A673 (cell line): ENCODE results near the gene TCHP. TPM values are rescaled to one million over a fixed set of nuclear protein-coding genes. Genes with fewer than 3 reads are reported as not detected.

Experiments
- BruUV-seq: library from RNA; stranded (reverse); fragments of 400-500 nt; replicated peaks from 2 replicates; lab custom pipeline; 2021; lab: Mats Ljungman, UMichigan
- CTCF ChIA-PET: fragments of 300-600 bp; sonication (Branson Sonifier 250); formaldehyde crosslinking; loops from one replicate; lab custom pipeline; 2022; ENCODE audit warnings: antibody characterized with exemption; lab: Charles Lee
- POLR2A ChIA-PET: fragments of 300-600 bp; sonication (Branson Sonifier 250); formaldehyde crosslinking; loops from one replicate; lab custom pipeline; 2022; ENCODE audit warnings: antibody characterized with exemption; ENCODE audit not compliant: low non-redundant PET; lab: Charles Lee
- DNase-seq: peaks from one replicate; pipeline ENCODE4 v3.0.0-alpha.2; 2015; ENCODE audit warnings: low spot score
- H3K27ac ChIP-seq: fragments of 200-600 bp; sonication (generic); 2 replicates; pipeline ENCODE4 v1.5.1; 2016; ENCODE audit warnings: mixed run types, low read depth, mild to moderate bottlenecking, mixed read lengths, antibody characterized with exemption, low read length; ENCODE audit not compliant: poor library complexity, severe bottlenecking
- H3K27me3 ChIP-seq: fragments of 200-600 bp; sonication (generic); replicated peaks from 2 replicates; pipeline ENCODE4 v1.6.1; 2017; ENCODE audit warnings: mixed run types, low read depth, mild to moderate bottlenecking, mixed read lengths, antibody characterized with exemption, low read length; ENCODE audit not compliant: insufficient read depth, poor library complexity
- H3K36me3 ChIP-seq: fragments of 200-600 bp; sonication (generic); 2 replicates; pipeline ENCODE4 v1.6.1; 2016; ENCODE audit warnings: mixed run types, mild to moderate bottlenecking, mixed read lengths, antibody characterized with exemption, low read length; ENCODE audit not compliant: insufficient read depth, poor library complexity, severe bottlenecking
- H3K4me1 ChIP-seq: fragments of 200-600 bp; sonication (generic); 2 replicates; pipeline ENCODE4 v1.6.1; 2017; ENCODE audit warnings: mixed run types, mild to moderate bottlenecking, mixed read lengths, antibody characterized with exemption, low read length; ENCODE audit not compliant: insufficient read depth, poor library complexity, severe bottlenecking
- H3K4me3 ChIP-seq: fragments of 200-600 bp; sonication (generic); 2 replicates; pipeline ENCODE4 v1.5.1; 2016; ENCODE audit warnings: low read depth, mixed run types, mild to moderate bottlenecking, mixed read lengths, low read length; ENCODE audit not compliant: poor library complexity, severe bottlenecking
- H3K9me3 ChIP-seq: fragments of 200-600 bp; sonication (generic); 2 replicates; pipeline ENCODE4 v1.6.1; 2016; ENCODE audit warnings: mixed run types, low read depth, mild to moderate bottlenecking, mixed read lengths, antibody characterized with exemption, low read length; ENCODE audit not compliant: poor library complexity, severe bottlenecking
- EZH2 ChIP-seq: fragments of 200-600 bp; sonication (generic); IDR thresholded peaks from 2 replicates; pipeline ENCODE4 v1.6.1; 2017; ENCODE audit warnings: borderline replicate concordance, low read depth, mild to moderate bottlenecking, mixed read lengths, antibody characterized with exemption, low read length; ENCODE audit not compliant: poor library complexity, severe bottlenecking
- intact Hi-C: fragments of 100-400 bp; cut with micrococcal nuclease; formaldehyde crosslinking; loops from one replicate; pipeline ENCODE4 v1.10.0; 2022; ENCODE audit not compliant: unreplicated experiment
- total RNA-seq: library from RNA; stranded (reverse); gene quantifications from 2 replicates; pipeline ENCODE4 v1.2.3, GENCODE V29; 2021
- TF ChIP-seq, protein P1 (sequence below): fragments of 300-800, 200-600 bp; sonication (generic); conservative IDR thresholded peaks from 2 replicates; pipeline ENCODE4 v1.5.1; 2017; ENCODE audit warnings: low read depth, mild to moderate bottlenecking, antibody characterized with exemption, low read length, moderate library complexity, mixed read lengths

TCHP gene
- total RNA-seq, 1 experiment from 2014 or later: 40.4 TPM

DNA sequence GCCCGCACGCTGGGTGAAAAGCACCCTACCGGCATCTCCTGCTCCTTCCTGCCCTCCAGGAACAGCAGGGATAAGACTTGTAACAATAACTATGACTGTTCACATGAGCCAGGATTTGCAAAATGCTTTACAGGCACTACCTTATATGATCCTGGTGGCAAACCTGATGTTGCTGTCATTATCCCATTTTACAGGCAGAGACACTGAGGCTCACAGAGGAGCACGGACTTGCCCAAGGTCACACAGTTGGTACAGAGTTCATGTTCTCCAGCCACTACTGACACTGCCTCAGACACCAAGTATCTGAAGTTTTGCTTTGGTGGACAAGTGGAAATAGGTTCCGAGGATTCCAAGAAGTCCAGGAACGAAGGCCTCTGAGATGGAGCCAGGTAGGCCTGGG lies 42.4 kb upstream of the TCHP start:
- intact Hi-C loops: no loop called here
- Histone ChIP-seq H3K27ac (no peak overlapping the region), H3K36me3 (no peaks in the 10 kb centered on the region), H3K4me3 (no peak overlapping the region), H3K4me1 (no peaks in the 10 kb centered on the region), H3K27me3 (no peaks in the 10 kb centered on the region), H3K9me3 (no peaks in the 10 kb centered on the region)
- DNase-seq: no peak
- no TSS peak for BruUV-seq
- no peak for TF ChIP-seq EZH2
- TF ChIP-seq, protein P1, sequence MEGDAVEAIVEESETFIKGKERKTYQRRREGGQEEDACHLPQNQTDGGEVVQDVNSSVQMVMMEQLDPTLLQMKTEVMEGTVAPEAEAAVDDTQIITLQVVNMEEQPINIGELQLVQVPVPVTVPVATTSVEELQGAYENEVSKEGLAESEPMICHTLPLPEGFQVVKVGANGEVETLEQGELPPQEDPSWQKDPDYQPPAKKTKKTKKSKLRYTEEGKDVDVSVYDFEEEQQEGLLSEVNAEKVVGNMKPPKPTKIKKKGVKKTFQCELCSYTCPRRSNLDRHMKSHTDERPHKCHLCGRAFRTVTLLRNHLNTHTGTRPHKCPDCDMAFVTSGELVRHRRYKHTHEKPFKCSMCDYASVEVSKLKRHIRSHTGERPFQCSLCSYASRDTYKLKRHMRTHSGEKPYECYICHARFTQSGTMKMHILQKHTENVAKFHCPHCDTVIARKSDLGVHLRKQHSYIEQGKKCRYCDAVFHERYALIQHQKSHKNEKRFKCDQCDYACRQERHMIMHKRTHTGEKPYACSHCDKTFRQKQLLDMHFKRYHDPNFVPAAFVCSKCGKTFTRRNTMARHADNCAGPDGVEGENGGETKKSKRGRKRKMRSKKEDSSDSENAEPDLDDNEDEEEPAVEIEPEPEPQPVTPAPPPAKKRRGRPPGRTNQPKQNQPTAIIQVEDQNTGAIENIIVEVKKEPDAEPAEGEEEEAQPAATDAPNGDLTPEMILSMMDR: no peak
- ChIA-PET POLR2A (no interaction called here), CTCF (no interaction called here)

DNA sequence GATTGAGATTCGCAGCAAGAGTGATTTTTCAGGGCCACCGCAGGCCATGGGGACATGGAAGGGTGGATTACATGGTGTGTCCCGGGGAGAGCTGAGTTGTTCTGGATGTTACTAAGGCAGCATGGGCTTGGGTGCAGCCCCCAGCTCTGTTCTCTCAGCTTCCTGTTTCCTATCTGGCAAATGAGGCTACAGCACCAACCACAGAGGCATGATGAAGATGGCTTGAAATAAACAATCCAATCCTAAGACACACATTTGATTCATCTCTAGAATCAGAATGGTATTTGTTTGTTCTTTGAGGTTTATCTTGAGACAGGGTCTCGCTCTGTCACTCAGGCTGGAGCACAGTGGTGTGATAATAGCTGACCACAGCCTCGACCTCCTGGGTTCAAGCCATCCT lies 41.3 kb upstream of the TCHP start:
- Histone ChIP-seq H3K4me3 (no peak overlapping the region), H3K27me3 (no peaks in the 10 kb centered on the region), H3K4me1 (no peaks in the 10 kb centered on the region), H3K9me3 (no peaks in the 10 kb centered on the region), H3K27ac (no peak overlapping the region), H3K36me3 (no peaks in the 10 kb centered on the region)
- ChIA-PET CTCF (interaction anchor here (0.5 to 0.6 kb wide), 2 partner anchors 8 to 596 kb away, joined by 4 read pairs; no protein-coding TSS in a partner anchor), POLR2A (no interaction called here)
- BruUV-seq: no TSS peak
- no peak for DNase-seq
- TF ChIP-seq, protein P1: no peak
- no peak for TF ChIP-seq EZH2
- intact Hi-C loops: no loop called here

DNA sequence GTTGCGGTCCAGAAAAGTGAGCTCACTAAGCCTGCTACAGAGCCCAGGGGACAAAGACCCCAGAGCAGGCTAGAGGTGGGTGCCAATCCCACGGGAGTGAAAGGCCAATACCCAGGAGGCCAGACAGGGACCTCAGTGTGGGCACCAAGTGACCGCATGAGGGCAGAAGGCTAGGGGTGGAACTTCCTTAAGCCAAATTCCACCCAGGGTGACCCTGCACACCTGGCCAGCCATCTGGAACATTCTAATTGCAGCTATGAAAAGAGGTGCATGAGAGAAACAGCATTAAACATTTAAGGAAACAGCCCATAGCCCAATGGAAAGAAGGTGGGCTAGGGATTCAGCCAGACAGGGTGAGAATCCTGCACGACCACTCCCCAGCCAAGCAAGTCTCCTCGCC lies 39.1 kb upstream of the TCHP start:
- Histone ChIP-seq H3K27ac (no peak overlapping the region), H3K27me3 (no peaks in the 10 kb centered on the region), H3K4me3 (no peak overlapping the region), H3K9me3 (no peaks in the 10 kb centered on the region), H3K36me3 (no peaks in the 10 kb centered on the region), H3K4me1 (no peaks in the 10 kb centered on the region)
- no peak for DNase-seq
- TF ChIP-seq EZH2: no peak
- TF ChIP-seq, protein P1: no peak
- intact Hi-C loops: no loop called here
- POLR2A ChIA-PET: no interaction called here
- no TSS peak for BruUV-seq
- CTCF ChIA-PET: no interaction called here
